Kidney tubule cell (primary cell): ENCODE data around the gene WDR27.
"Not testable (repeated sequence)": the region's sequence is repeated elsewhere in the genome, so short reads cannot be mapped to it uniquely, and the experiment has no call there.

Source experiments
- DNase-seq: peaks from one replicate; pipeline ENCODE4 v3.0.0-alpha.2; 2018; ENCODE audit warnings: low spot score

The WDR27 gene

DNA sequence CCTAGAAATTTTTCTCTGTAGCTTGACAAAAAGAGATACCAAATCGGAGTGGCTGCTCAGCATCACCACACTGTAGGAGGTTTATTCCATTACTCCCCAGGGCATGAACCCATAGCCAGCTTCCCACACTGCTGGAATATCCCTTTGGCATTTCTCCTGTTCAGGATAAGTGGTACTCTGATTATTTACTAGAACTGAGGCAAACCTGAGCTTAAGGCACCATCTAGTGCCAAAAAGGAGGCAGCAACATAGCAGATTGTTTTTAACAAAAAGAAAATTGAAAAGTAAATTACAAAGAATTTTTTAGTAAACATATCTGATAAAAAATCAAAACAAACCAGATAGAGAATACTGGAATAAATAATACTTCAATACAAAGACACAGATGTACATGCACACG is 181.7 kb downstream of the WDR27 start:
- no peak for DNase-seq

DNA sequence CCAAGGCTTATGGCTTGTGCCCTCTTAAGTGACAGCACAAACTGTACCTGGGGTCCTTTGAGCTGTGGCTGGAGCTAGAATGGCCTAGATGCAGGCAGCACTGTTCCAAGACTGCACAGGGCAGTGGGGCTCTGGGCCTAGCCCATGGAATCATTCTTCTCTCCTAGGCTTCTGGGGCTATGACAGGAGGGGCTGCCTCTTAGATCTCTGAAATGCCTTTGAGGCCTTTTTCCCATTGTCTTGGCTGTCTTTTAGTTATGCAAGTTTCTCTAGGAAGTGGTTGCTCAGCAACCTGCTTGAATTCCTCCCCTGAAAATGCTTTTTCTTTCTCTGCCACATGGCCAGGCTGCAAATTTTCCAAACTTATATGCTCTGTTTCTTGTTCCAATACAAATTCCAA is 183.4 kb downstream of the WDR27 start:
- DNase-seq, result no peak

DNA sequence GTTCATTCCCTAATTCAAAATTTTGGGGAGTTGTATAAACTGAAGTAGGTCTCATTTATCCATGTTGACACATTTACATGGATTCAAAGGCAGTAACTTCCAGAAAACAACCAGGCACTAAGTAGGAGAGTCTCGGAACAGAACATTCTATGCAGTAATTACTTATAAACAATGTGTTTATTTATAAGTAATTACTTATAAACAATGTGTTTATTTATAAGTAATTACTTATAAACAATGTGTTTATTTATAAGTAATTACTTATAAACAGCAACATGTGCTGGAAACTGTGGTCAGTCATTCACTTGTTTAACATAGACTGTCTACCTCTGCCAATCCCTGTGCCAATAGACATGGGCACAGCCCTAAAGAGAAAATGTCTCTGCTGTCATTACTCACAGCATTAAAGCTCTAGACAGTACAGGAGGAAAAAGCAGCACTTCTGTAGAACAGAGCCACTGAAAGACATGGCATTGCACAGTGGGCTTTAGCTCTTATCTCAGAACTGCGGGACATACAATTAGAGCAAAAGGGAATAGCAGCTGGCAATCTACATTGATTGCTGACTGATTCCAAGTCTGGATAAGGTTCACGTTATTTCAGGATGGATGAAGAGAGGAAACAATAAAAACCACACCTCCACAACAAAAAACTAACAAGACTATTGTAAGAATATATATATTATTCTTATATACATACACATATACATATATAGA is 188.2 kb downstream of the WDR27 start:
- no peak for DNase-seq

DNA sequence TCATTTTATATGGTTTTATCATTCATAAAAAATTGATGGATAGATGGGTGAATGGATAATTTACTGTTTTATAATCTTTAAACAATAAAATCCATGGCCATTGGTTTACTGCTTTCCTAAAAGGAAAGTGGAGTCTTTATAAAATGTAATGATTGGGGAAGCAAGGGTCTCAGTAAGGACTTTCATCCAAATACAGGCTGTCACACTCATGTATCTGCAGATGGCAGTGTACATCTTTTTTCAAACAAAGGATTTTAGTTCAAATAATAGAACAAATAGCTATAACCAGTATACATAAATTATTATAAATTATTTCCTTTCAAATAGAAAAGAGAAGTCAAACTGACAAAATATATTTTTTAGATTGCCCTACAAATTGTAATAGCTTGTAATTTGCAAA is 190.0 kb downstream of the WDR27 start:
- not testable (repeated sequence) for DNase-seq

DNA sequence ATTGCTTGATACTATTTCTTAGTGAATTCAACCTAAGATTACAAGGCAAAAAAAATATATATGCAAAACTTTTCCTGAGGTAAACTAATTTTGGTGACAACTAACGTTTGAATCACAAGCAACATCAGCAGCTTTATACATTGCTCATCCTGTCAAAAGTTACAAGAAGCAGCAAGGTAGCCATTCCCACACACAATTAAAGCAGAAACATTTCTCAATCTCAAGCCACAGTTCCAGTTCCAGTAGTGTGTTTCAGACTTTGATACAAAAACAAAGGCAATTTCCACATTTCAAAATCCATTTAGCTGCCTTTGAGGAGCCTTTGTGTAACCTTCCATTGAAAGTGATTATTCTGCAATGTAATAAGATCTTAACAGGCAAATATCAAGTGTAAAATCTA is 191.0 kb downstream of the WDR27 start:
- no peak for DNase-seq

DNA sequence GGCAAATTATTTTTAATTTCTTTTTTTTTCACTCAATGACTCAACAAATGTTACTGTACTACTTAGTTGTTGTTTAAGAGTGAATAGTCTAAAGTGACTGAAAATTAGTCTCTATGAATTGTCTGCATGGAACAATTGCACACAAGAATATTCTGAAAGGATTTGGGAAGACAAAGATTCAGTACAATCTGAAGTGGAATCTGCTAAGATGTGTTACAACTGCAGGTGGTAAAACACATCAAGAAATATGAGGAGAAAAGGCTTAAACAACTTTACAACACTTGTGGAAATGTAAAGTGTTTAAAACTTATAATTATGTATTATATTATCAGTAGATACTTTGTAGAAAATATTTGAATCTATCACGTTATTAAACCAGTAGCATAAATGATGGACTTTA is 193.4 kb downstream of the WDR27 start:
- DNase-seq, result no peak

DNA sequence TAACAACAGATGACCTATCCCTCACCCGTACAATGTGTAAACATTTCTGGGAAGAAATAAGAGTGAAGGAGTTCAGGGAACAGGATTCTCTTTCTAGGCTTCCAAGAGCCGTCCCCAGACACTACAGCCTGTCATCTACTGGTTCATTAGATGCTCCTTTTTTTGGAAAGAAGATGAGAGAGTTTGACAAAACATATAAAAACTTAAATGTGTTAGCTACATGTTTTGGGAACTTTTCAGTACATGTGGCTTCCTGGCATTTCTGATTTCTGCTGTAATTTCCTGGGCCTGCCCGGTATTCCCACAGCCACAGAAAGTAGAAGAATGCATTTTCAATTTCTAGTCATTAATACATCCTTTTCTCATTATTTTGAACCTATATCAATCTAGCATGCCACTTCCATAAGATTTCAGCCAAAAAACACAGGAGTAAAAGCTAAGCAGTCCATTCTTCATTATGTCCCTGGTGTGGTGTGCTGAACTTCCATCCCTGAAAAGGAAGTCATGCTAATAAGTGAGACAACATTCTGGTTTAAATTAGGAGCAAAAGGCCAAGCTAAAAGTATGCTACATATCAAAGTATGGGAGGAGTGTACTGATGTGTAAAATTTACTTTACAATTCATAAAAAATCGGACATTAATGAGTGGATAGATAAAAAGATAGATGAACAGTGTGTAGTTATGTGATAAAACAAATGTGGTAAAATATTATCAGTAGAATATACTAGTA is 198.2 kb downstream of the WDR27 start:
- DNase-seq, result no peak

DNA sequence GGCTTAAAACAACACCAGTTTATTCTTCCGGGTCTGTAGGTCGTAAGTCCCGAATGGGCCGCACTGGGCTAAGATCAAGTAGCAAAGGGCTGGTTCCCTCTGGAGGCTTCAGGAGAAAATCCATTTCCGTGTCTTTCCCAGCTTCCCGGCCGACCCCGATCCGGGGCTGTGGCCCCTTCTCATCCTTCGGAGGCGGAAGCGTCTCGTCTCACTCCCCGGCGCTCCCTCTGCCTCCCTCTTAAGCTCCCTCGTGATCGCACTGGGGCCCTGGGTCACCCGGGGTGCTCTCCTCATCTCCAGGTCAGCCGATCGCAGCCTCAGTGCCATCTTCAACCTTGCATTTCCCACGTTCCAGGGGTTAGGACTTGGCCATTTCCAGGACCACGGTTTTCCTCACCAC is 199.4 kb downstream of the WDR27 start:
- DNase-seq, result no peak

DNA sequence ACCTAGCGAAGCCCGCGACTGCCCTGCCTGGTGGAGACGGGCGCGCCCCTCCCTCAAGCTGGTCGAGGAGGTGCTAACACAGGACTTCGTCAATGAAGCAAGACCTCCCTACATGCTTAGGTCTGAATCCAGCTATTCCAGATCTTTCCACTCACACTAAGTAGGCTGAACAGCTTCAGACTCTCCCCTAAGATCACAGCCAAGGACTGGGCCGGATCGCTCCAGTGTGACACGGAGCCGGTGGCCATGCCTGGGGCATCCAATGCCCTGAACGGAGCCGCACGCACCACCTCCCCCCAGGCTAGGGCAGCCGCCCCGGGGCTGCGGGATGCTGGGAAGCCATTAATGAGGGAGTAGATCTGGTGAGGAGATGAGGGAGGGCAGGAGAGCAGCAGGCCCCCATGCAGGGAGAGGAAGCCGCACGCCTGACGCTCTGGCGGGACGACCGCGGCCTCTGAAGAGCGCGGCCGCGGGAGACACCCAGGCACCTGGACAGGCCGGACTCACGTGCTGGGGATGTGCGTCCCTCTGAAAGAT is 200.0 kb downstream of the WDR27 start:
- no peak for DNase-seq

DNA sequence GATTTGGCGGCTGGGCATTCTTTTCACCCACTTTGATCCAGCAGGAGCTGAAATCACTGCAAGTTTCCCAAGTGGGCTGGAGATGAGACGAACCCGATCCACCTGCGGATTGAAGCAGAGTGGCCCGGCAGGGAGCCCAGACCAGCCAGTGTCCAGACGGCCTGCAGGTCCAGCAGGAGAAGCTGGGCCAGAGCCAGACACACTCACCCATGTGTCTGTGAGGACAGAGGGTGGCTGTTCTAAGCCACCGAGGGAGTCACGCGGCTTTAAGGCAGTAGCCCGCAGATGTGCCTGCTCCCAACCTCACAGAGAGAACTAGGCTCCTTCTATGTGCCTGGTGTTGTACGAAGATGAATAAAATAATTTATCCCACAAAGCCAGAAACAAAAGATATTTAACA is 200.7 kb downstream of the WDR27 start:
- no peak for DNase-seq

DNA sequence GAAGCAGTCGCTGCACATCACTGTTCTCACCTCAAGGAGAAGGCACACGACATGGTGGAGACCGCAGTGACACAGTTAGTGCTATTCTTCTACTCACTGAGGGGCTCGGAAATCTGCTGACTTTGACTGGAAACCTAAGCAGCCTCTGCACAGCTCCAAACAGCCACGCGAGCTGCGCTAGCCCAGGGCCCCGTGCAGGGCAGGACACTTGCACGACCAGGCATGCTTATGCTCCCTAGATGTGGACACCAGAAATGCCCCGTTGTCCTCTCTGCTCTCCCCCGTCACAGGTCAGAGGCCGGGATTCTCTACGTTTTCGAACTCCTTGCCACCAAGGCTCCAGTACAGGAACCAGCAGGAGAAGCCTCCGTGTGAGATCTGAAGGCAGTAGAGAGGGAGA is 201.1 kb downstream of the WDR27 start:
- no peak for DNase-seq

DNA sequence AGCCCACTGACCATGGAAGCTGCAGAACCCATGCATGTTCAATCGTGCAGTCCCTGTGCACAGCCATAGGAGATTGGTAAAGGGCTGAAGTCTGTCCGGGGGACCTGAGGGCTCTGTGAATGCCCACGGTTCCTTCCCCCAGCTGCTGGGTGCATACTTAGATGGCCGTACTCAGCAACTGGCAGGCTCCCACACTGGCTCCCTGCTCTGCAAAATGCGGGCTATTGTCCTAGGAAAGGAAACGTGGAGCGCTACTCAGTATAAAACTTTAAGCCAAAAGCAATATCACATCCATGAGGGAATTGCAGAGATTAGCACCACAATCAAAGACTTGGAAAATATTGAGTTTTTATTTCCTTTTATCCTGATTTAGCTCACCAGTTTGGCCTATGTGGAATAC is 202.0 kb downstream of the WDR27 start:
- no peak for DNase-seq

DNA sequence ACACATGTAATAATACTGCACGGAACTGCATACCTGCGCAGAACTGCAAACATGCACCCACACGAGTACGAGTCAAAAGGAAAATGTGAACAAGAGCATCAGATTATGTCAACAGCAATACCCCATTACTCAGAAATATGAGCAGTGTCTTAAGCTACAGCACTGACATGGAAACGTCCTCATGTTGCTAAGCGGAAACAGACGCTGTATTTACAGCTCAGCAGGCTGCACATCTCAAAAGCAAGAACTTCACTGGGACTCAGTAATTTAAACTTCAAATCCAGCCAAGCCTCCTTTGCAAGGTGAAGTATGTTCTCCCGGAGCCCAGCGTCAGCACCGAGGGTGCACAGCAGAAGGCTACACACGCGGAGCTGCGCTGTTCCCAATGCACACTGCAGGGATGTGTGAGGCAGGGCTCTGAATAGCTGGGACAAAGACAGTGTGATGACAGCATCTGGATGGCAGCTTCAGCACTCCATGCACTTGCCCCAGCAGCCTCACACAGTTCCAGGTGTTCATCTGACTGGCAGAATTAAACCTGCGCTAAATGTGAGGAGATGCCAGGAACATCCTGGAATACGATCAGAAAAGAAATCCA is 202.8 kb downstream of the WDR27 start:
- no peak for DNase-seq

DNA sequence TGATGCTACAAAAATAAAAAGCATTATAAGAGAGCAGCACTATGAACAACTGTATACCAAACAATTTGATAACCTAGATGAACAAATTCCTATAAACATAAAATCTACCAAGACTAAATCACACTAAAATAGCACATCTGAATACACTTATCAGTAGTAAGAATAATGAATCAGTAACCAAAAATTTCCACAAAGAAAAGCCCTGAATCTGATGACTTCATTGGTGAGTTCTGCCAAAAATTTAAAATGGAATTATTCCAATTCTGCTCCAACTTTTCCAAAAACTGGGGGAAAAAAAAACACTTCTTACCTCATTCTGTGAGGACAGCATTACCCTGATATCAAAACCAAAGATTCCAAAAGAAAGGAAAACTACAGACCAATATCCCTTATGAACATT is 206.2 kb downstream of the WDR27 start:
- no peak for DNase-seq

DNA sequence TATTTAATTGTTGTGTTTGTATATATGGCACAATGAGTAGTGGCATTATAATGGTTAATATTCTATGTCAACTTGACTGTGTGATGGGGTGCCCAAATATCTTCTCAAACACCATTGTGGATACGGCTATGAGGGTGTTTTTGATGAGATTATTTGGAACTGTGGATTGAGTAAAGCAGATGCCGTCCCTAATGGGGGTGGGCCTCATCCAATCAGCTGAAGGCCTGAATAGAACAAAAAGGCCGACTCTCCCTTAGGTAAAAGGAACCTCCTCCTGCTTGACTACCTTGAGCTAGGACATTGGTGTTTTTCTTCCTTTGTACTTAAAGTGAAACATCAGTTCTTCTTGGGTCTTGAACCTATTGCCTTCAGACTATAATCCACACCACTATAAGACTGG is 207.8 kb downstream of the WDR27 start:
- no peak for DNase-seq

DNA sequence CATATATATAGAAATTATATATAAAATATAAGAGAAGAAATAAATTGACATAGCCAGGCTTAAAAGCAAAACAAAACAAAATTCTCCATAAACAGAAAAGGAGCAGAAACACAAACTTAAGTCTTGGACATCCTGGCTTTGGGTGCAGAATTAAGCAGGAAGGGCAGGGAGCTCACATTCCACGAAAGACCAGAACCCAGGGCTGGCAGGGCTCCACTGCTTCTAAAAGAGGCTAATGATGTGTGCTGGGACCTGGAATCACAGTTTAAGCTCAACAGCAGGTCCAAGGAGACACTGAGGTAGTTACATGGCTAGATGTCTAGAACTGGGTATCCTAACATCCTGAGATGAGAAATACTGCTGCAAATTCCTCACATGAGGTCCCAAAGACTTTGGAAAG is 210.3 kb downstream of the WDR27 start:
- no peak for DNase-seq

DNA sequence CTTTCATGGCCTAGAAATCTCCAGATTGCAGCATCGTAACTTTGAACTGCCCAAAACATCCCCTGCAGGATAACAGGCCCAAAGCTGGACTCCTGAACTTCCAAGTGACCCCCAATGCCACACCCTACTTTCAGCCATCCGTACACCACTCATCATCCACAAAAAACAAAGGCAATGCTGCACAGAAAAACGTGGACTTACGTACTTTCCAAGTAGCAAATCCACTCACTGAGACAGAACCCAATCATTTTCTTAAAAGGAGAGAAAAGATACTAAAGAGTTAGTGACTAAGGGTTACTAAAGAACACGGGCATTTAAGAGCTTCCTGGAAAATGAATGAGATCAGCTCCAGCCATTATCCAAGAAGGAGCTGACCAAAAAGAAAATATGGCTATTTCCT is 211.0 kb downstream of the WDR27 start:
- no peak for DNase-seq

DNA sequence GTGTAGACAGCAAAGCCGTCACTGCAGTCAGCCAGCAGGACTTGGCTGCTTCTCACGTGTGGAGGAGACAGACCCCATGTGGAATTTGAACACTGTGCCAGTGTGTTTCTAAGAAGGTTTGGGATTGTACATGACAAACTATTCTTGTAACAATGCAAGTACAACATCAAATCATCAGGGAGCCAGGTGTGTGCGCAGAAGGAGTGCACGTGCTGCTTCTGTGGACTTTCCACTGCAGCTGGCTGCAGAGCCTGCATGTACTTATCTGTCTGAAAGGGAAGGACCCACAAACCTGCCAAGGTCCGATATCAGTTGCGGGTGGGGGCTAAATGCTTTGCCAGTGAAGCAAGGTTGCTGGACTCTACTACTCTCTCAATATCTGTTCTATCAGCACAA is 211.6 kb downstream of the WDR27 start:
- no peak for DNase-seq

DNA sequence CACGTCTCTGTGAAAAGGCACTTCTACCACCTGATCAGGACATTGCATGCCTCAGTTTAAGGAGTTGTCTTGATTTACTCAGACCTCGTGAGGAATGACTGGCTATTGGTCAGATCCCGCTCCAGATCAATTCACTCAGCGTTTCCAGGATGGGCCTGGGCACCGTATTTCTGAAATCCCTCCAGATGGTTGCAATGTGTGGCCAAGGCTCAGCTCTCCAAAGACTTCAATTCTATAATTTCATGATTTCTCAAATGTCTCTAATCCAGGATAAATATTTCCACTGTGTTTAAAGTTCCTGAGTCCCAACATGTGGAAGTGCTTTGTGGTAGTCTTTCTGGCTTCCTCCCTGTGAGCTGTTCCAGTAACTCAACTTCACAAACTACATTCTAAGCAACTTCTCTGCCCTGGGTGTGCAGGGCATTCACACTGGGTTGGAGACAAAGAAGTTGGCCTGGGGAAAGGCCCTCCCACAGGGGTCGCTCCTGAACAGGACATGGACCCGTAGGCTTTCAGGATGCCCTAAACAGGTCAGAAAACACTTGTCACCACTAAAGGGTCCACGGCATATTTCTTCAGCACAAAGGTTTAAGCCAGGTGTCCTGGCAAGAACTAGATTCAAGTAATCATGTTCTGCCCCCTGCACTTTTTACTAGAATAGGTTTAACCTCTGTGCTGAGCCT is 212.1 kb downstream of the WDR27 start:
- DNase-seq, result no peak

DNA sequence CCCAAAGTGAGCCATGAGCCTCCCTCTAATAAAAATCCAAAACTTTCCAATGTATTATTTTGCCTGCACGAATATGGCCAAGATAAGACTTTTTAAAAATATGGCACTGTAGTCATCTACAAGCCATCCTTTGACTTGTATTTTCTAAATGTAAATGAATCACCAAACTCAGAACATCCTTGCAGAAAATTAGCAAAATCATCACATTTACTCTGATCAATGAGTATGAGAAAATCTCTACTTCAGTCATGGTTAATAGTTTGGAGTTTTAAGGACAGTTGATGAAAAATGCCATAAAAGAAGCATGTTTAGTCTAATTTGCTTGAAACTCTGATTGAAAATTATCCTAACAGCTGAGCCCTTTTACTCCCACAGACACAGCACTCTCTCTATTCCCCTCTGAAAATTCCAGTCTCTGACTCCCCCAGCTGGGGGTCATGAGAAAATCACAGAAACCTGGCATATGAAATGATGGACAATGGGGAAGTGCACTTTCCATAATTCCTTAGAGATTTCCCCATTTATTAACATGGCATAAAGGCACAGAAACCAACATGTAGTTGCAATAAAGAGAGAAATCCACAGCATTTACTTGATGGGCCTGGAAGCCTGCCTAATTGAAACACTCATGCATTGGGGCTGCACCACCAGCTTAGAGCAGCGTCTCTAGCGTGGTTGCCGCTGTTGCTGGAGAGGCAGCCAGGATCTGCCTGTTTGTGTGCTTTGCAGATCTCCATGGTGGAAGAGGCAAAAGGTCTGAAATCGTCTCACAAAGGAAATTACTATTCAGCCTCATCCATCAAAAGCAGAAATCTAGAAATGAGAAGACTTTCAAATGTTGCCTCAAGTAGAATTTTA is 214.0 kb downstream of the WDR27 start:
- DNase-seq, result no peak

DNA sequence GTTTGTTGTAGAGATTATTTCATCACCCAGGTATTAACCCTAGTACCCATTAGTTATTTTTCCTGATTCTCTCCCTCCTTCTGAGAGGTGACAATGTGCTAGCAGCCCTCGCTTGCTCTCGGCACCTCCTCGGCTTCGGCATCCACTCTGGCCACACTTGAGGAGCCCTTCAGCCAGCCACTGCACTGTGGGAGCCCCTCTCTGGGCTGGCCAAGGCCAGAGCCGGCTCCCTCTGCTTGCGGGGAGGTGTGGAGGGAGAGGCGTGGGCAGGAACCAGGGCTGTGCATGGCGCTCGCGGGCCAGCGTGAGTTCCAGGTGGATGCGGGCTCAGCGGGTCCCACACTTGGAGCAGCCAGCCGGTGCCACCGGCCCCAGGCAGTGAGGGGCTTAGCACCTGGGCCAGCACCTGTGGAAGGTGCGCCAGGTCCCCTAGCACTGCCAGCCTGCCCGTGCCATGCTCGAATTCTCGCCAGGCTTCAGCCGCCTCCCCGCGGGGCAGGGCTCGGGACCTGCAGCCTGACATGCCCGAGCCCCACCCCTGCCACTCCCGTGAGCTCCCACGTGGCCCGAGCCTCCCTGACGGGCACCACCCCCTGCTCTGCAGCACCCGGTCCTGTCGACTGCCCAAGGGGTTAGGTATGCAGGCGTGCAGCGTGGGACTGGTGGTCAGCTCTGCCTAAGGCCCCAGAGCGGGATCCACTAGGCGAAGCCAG is 221.9 kb downstream of the WDR27 start:
- DNase-seq, result no peak
